Testis (tissue), 2 donors: ENCODE measurements around the gene C5.

Experiments used
- POLR2A ChIP-seq: fragments of 450-650 bp; IDR thresholded peaks from one replicate; pipeline ENCODE4 v1.6.1; 2017; ENCODE audit warnings: antibody characterized with exemption, mild to moderate bottlenecking, moderate library complexity
- TF ChIP-seq, protein P1 (sequence below), 3 experiments: fragments of 450-650 bp in 2 of 3; fragments of 200-600 bp in 1 of 3; sonication (generic) in 1 of 3; IDR thresholded peaks; one replicate each; pipeline ENCODE4 v1.5.1; 2016 to 2019; ENCODE audit warnings: antibody characterized with exemption in 3 of 3, mild to moderate bottlenecking in 2 of 3, moderate library complexity in 1 of 3

DNA sequence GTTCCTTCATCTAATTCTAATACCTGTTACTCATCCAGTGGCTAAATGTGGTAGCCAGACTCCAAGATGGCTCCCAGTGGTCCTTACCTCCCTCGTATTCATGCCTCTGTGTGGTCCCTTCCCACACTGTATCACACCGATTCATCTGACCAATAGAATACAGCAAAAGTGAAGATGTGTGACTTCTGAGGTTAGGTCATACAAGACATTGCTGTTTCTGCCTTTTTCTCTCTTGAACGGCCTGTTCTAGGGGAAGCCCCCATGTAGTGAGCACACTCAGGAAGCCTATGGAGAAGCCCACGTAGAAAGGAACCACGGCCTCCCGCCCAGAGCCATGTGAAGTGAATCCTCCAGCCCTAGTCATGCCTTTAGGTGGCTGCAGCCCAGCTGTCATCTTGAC lies 9.4 kb upstream of the C5 start:
- TF ChIP-seq, protein P1, sequence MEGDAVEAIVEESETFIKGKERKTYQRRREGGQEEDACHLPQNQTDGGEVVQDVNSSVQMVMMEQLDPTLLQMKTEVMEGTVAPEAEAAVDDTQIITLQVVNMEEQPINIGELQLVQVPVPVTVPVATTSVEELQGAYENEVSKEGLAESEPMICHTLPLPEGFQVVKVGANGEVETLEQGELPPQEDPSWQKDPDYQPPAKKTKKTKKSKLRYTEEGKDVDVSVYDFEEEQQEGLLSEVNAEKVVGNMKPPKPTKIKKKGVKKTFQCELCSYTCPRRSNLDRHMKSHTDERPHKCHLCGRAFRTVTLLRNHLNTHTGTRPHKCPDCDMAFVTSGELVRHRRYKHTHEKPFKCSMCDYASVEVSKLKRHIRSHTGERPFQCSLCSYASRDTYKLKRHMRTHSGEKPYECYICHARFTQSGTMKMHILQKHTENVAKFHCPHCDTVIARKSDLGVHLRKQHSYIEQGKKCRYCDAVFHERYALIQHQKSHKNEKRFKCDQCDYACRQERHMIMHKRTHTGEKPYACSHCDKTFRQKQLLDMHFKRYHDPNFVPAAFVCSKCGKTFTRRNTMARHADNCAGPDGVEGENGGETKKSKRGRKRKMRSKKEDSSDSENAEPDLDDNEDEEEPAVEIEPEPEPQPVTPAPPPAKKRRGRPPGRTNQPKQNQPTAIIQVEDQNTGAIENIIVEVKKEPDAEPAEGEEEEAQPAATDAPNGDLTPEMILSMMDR (IDR thresholded peaks at IDR 0.05), result no peak
- TF ChIP-seq POLR2A, result no peak
